Muscle layer of duodenum (tissue), 2 donors: ENCODE measurements around the gene CENPT.

Experiments
- H3K27ac ChIP-seq: one replicate; pipeline ENCODE4 v1.7.0; 2013; ENCODE audit warnings: mild to moderate bottlenecking, low read length
- H3K27me3 ChIP-seq: one replicate; pipeline ENCODE4 v1.7.0; 2013; ENCODE audit warnings: low read depth, mild to moderate bottlenecking, control low read depth, low read length
- H3K36me3 ChIP-seq, 2 donors: one replicate each; pipeline ENCODE4 v1.7.0; 2013; ENCODE audit warnings: low read length in 2 of 2, control low read depth in 1 of 2, mild to moderate bottlenecking in 1 of 2; ENCODE audit not compliant: insufficient read depth in 2 of 2, control insufficient read depth in 1 of 2
- H3K4me1 ChIP-seq, 2 donors: one replicate each; pipeline ENCODE4 v1.7.0; 2013; ENCODE audit warnings: low read length in 2 of 2, mild to moderate bottlenecking in 2 of 2, control low read depth in 1 of 2, moderate library complexity in 1 of 2; ENCODE audit not compliant: insufficient read depth in 2 of 2, control insufficient read depth in 1 of 2
- H3K4me3 ChIP-seq, 2 donors: one replicate each; pipeline ENCODE4 v1.7.0; 2013; ENCODE audit warnings: low read length in 2 of 2, low read depth in 1 of 2, mild to moderate bottlenecking in 1 of 2
- H3K9me3 ChIP-seq, 2 donors: one replicate each; pipeline ENCODE4 v1.7.0; 2013; ENCODE audit warnings: low read length in 2 of 2, control low read depth in 1 of 2, mild to moderate bottlenecking in 1 of 2; ENCODE audit not compliant: control insufficient read depth in 1 of 2
- donor health status: healthy.

Gene CENPT, protein sequence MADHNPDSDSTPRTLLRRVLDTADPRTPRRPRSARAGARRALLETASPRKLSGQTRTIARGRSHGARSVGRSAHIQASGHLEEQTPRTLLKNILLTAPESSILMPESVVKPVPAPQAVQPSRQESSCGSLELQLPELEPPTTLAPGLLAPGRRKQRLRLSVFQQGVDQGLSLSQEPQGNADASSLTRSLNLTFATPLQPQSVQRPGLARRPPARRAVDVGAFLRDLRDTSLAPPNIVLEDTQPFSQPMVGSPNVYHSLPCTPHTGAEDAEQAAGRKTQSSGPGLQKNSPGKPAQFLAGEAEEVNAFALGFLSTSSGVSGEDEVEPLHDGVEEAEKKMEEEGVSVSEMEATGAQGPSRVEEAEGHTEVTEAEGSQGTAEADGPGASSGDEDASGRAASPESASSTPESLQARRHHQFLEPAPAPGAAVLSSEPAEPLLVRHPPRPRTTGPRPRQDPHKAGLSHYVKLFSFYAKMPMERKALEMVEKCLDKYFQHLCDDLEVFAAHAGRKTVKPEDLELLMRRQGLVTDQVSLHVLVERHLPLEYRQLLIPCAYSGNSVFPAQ

GRCh38 chr16:67847064-67847861 lies at the start of gene CENPT:
Gene CENPT (minus strand): TSS chr16:67847693. CDS start chr16:67833859, 13,834 bp downstream.
- H3K4me3 ChIP-seq, result peak within 1 kb of the TSS; percentile 84 to 97
- no peaks in the 10 kb centered on the region for H3K27me3 ChIP-seq
- H3K4me1 ChIP-seq, result peaks cover 26 to 51% of the 10 kb centered on the region in 2 donors
- peak within 1 kb of the TSS; percentile 81 for H3K27ac ChIP-seq
- H3K36me3 ChIP-seq, result peaks cover 0 to 6% of the 10 kb centered on the region in 2 donors
- no peaks in the 10 kb centered on the region for H3K9me3 ChIP-seq

GRCh38 chr16:67897231-67897630 lies 49.7 kb upstream of the CENPT start:
- H3K36me3 ChIP-seq, result no peaks in the 10 kb centered on the region
- no peak overlapping the region for H3K27ac ChIP-seq
- H3K4me1 ChIP-seq, result peaks cover 15 to 31% of the 10 kb centered on the region in 2 donors
- H3K27me3 ChIP-seq, result no peaks in the 10 kb centered on the region
- H3K9me3 ChIP-seq, result no peaks in the 10 kb centered on the region
- H3K4me3 ChIP-seq, result no peak overlapping the region

DNA sequence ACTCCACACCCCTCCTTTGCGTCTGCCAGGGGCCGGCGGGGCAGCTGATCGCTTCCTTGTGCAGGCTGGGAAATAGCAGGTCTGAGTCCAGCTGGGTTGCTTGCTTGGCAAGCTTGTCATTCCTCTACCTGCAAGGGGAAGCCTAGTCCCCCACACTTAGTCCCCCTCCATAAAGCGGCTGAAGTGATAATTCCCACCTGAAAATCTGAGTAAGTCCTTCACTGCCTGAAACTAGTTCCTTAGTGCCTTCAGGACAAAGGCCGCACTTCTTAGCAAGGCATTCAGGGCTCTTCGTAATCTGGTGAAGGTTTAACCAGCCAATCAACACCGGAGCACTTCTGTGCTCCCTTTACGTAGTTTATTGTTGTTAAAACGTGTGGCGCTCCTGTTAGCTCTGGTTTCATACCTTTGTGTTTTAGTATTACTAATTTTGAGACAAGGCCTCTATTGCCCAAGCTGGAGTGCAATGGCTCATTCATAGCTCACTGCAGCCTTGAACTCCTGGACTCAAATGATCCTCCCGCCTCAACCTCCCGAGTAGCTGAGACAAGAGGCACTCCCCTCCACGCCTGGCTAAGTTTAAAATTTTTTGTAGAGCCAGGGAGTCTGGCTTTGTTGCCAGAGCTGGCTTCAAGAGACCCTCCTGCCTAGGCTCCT lies 46.4 kb upstream of the CENPT start:
- H3K4me3 ChIP-seq, result peak overlapping the region; percentile 85 to 95
- peaks cover 15 to 31% of the 10 kb centered on the region in 2 donors for H3K4me1 ChIP-seq
- H3K27me3 ChIP-seq, result no peaks in the 10 kb centered on the region
- H3K27ac ChIP-seq, result peak overlapping the region; percentile 92
- H3K36me3 ChIP-seq, result no peaks in the 10 kb centered on the region
- no peaks in the 10 kb centered on the region for H3K9me3 ChIP-seq

DNA sequence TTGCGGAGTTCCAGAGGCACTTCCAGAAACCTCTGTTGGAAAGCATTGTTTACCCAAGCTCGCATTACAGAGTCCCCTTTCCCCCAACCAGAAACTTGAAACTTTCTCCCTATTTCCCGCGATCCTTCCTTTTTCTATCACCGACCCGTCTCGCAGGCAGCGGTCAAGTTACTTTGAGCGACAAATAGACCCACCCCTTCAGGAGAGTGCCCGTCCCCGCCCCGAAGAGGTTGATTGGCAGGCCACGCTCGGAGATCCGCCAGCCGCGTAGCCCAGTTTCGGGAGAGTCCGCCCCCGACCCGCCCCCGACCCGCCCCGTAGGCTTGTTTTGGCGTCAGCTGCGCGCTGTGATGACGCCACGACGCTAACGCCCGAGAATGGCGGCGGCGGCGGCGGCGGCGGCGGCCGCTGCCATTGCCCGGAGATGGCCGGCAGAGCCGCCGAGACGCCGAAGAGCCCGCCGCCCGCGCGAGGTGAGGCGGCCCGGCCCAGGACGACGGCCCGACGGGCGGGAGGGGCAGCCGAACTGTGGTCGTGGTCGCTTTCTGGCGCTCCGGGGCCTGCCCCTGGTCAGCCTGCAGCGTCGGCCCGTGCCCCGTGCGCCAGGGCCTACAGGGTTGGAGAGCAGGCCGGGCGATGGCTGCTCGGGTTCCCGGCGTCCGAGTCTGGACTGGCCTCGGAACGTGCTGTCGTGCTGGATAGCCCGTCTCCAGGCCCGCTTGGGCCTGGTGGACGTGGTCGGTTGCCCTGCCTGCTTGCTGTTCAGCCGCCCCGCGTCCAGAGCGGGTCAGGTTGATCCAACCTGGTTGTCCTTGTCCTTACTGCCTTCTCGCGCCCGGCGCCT lies 45.6 kb upstream of the CENPT start, which contains the start of gene PSKH1:
PSKH1 (plus strand) TSS at position 356 of the 844 bp plus-strand sequence. CDS start 15,496 bp downstream, outside the sequence.
- H3K27me3 ChIP-seq, result no peaks in the 10 kb centered on the region
- H3K36me3 ChIP-seq, result no peaks in the 10 kb centered on the region
- no peaks in the 10 kb centered on the region for H3K9me3 ChIP-seq
- H3K4me3 ChIP-seq, result peak within 1 kb of the TSS; percentile 85 to 95
- H3K4me1 ChIP-seq, result peaks cover 15 to 31% of the 10 kb centered on the region in 2 donors
- peak within 1 kb of the TSS; percentile 92 for H3K27ac ChIP-seq

- Histone ChIP-seq H3K27ac (peak overlapping the region; percentile 54), H3K9me3 (no peaks in the 10 kb centered on the region), H3K4me1 (peaks cover 15 to 30% of the 10 kb centered on the region in 2 donors), H3K27me3 (no peaks in the 10 kb centered on the region), H3K4me3 (peak overlapping the region; percentile 59 to 78), H3K36me3 (no peaks in the 10 kb centered on the region)
Observed at GRCh38 chr16:67892375-67892774, 44.9 kb upstream of the CENPT start.

- Histone ChIP-seq H3K36me3 (peaks cover 3 to 27% of the 10 kb centered on the region in 2 donors), H3K27ac (no peak overlapping the region), H3K4me3 (no peak overlapping the region)
Observed at GRCh38 chr16:67888331-67888730, 40.8 kb upstream of the CENPT start.

GRCh38 chr16:67886387-67886786 lies 38.9 kb upstream of the CENPT start:
- peaks cover 3 to 14% of the 10 kb centered on the region in 2 donors for H3K4me1 ChIP-seq
- H3K36me3 ChIP-seq, result peaks cover 22 to 46% of the 10 kb centered on the region in 2 donors

More at GRCh38 chr16:67888331-67888730, 40.8 kb upstream of the CENPT start:
- Histone ChIP-seq H3K4me1 (peaks cover 3 to 14% of the 10 kb centered on the region in 2 donors), H3K27me3 (no peaks in the 10 kb centered on the region), H3K9me3 (no peaks in the 10 kb centered on the region)

GRCh38 chr16:67885976-67886375 lies 38.5 kb upstream of the CENPT start:
- Histone ChIP-seq H3K4me1 (peaks cover 3 to 14% of the 10 kb centered on the region in 2 donors), H3K27me3 (no peaks in the 10 kb centered on the region), H3K36me3 (peaks cover 26 to 50% of the 10 kb centered on the region in 2 donors), H3K9me3 (no peaks in the 10 kb centered on the region), H3K4me3 (no peak overlapping the region), H3K27ac (no peak overlapping the region)

More at GRCh38 chr16:67886387-67886786, 38.9 kb upstream of the CENPT start:
- Histone ChIP-seq H3K9me3 (no peaks in the 10 kb centered on the region), H3K27me3 (no peaks in the 10 kb centered on the region), H3K4me3 (no peak overlapping the region), H3K27ac (no peak overlapping the region)

DNA sequence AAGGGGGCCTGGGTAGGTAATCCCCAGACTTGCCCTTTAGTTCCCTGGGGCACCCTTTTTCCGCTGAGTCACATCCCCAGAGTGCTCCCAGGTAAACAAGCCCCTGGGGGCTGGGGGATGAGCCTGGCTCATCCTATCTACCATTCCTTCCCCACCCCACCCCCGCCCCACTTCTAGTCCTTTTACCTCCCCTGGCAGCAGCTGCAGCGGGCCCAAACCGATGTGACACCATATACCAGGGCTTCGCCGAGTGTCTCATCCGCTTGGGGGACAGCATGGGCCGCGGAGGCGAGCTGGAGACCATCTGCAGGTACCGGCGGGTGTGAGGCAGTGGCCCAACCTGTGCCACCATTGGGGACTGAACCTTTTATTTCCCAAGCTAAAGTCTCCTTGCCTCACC lies 38.1 kb upstream of the CENPT start:
- Histone ChIP-seq H3K4me1 (peaks cover 3 to 14% of the 10 kb centered on the region in 2 donors), H3K27me3 (no peaks in the 10 kb centered on the region), H3K27ac (no peak overlapping the region), H3K9me3 (no peaks in the 10 kb centered on the region), H3K36me3 (peaks cover 30 to 55% of the 10 kb centered on the region in 2 donors), H3K4me3 (no peak overlapping the region)

DNA sequence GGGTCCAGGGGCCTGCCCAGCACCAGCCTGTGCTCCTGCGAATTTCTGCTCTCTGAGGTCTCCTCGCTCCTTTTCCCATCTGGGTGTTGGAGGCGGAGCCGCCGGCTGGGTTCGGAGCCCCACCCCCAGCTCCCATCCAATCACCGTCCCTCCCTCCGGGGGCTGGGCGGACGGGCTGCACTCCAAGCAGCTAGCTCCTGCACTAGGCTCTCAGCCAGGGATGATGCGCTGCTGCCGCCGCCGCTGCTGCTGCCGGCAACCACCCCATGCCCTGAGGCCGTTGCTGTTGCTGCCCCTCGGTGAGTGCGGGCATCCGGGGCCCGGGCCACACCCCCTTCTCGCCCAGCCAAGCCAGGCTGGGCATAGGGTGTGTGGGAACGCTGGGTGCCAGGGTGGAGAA lies 37.2 kb upstream of the CENPT start, which contains the start of gene NRN1L:
NRN1L (plus strand) TSS at position 202 of the 400 bp plus-strand sequence; CDS start at position 221, 19 bp downstream.
- Histone ChIP-seq H3K36me3 (peaks cover 38 to 63% of the 10 kb centered on the region in 2 donors), H3K27ac (no peak within 1 kb of the TSS), H3K4me3 (no peak within 1 kb of the TSS), H3K9me3 (no peaks in the 10 kb centered on the region), H3K4me1 (peaks cover 3 to 14% of the 10 kb centered on the region in 2 donors), H3K27me3 (no peaks in the 10 kb centered on the region)
